ENCODE data around the gene ACO2. TPM values are rescaled to one million over a fixed set of nuclear protein-coding genes. Genes with fewer than 3 reads are reported as not detected.
"Not testable (repeated sequence)": the region's sequence is repeated elsewhere in the genome, so short reads cannot be mapped to it uniquely, and the experiment has no call there.

Gene ACO2
- total RNA-seq, 1 experiment from 2014 or later: 66.6 TPM

DNA sequence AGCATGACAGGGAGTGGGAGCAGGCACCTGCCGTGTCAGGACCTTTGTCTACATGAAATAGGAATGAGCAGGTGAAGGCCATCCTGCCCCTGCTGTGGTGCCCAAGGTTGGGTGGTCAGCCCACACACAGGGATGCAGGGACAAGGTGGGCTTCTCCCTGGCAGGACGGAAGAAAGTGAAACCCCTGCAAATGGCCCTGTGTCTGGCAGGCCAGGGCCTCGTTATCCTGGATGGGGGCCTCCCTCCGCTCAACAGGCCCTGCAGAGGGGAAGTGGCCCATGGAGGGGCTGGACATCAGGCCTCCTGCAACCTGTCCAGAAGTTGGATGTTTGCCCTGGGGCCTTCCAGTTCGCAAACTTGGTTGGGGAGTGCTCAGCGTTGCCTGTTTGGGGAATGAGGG, 37.3 kb upstream of the ACO2 start:
- Mint-ChIP-seq H3K4me1 (no peaks in the 10 kb centered on the region), H3K27ac (peak overlapping the region in 1 of 3 experiments; percentile 91; a peak in 2 of 7 replicates), H3K27me3 (ENCODE audit: low read depth) (peaks cover 2% of the 10 kb centered on the region; the same call in 1 of the 2 replicates), H3K36me3 (ENCODE audit: insufficient read depth in 1 of 3, low read depth in 3 of 3) (peaks cover 30 to 49% (median 33%) of the 10 kb centered on the region in 3 experiments; a peak in 6 of 7 replicates), H3K9me3 (no peaks in the 10 kb centered on the region), H3K4me3 (no peak overlapping the region)
- Histone ChIP-seq H3T11ph (ENCODE audit: low read length) (no peak overlapping the region), H3K23me2 (ENCODE audit: insufficient read length, low read depth, low read length, poor library complexity, severe bottlenecking) (no peaks in the 10 kb centered on the region), H4K20me1 (ENCODE audit: control insufficient read depth, insufficient read depth, insufficient read length) (no peaks in the 10 kb centered on the region), H2AFZ (ENCODE audit: low read length) (no peak overlapping the region), H2BK20ac (ENCODE audit: low read depth, low read length, poor library complexity, severe bottlenecking) (no peak overlapping the region), H3K14ac (ENCODE audit: insufficient read depth, low read length) (no peak overlapping the region; the same call in 1 of the 2 replicates), H3K56ac (ENCODE audit: insufficient read length, low read depth, low read length) (no peak overlapping the region), H2BK120ac (ENCODE audit: low read depth, low read length, poor library complexity, severe bottlenecking) (no peak overlapping the region), H3K4me2 (ENCODE audit: insufficient read depth, insufficient read length, low read length) (no peak overlapping the region), H3K27me3 (ENCODE audit: insufficient read depth, low read length) (no peaks in the 10 kb centered on the region), H4K8ac (replicated peaks; ENCODE audit: insufficient read length, low read depth, low read length) (no peak overlapping the region), H3K4ac (ENCODE audit: low read depth, low read length) (no peak overlapping the region), H2BK12ac (ENCODE audit: insufficient read length, low read depth, low read length) (no peak overlapping the region), H3K18ac (ENCODE audit: insufficient read length, low read depth, low read length) (no peak overlapping the region), H4K91ac (ENCODE audit: insufficient read length, low read depth, low read length) (no peak overlapping the region), H3K4me1 (ENCODE audit: insufficient read depth, low read length) (no peaks in the 10 kb centered on the region), H3K79me1 (ENCODE audit: insufficient read depth, low read depth, low read length, poor library complexity, severe bottlenecking) (no peaks in the 10 kb centered on the region), H4K5ac (ENCODE audit: insufficient read length, low read depth, low read length) (no peak overlapping the region), H3K23ac (ENCODE audit: insufficient read length, low read depth, low read length) (no peak overlapping the region), H3K9me3 (ENCODE audit: control insufficient read depth, low read depth, low read length) (no peaks in the 10 kb centered on the region), H2BK15ac (ENCODE audit: low read depth, low read length) (no peak overlapping the region), H3K27ac (ENCODE audit: insufficient read length, low read depth, low read length) (no peak overlapping the region), H2BK5ac (ENCODE audit: insufficient read length, low read length) (no peak overlapping the region), H3K79me2 (ENCODE audit: insufficient read depth, low read length) (no peaks in the 10 kb centered on the region; the same call in 1 of the 2 replicates), H3K9ac (ENCODE audit: extremely low read depth, insufficient read length, low read length) (no peak overlapping the region), H2AK5ac (ENCODE audit: insufficient read length, low read length) (no peak overlapping the region)
- no peak for DNase-seq
- TF ChIP-seq, protein P1, sequence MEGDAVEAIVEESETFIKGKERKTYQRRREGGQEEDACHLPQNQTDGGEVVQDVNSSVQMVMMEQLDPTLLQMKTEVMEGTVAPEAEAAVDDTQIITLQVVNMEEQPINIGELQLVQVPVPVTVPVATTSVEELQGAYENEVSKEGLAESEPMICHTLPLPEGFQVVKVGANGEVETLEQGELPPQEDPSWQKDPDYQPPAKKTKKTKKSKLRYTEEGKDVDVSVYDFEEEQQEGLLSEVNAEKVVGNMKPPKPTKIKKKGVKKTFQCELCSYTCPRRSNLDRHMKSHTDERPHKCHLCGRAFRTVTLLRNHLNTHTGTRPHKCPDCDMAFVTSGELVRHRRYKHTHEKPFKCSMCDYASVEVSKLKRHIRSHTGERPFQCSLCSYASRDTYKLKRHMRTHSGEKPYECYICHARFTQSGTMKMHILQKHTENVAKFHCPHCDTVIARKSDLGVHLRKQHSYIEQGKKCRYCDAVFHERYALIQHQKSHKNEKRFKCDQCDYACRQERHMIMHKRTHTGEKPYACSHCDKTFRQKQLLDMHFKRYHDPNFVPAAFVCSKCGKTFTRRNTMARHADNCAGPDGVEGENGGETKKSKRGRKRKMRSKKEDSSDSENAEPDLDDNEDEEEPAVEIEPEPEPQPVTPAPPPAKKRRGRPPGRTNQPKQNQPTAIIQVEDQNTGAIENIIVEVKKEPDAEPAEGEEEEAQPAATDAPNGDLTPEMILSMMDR (conservative IDR thresholded peaks at IDR 0.05): no peak
- WGBS (ENCODE audit: extremely low coverage, insufficient read length, low lambda C conversion rate): no CpG with 5 or more reads among the region's 6 CpGs

DNA sequence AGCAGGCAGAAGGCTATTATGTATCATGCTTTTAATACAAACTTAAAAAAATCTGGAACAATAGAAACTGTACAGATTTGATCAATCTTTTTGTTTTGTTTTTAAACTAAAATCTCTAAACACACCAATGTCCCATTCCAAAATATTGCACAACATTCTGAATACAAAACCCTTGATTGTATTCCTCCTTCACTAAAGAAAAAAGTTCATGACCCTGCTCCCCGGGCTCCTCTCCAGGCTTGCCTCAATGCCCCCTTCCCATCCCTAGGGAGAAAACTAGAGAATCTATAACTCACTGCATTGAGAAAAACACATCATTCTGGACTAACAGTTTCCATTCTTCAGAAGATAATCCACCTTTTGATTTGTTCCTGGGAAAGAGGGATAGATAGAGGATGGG, 35.4 kb upstream of the ACO2 start:
- H3K4me1 ChIP-seq (ENCODE audit: insufficient read depth, low read length); H4K91ac ChIP-seq (ENCODE audit: insufficient read length, low read depth, low read length); H3K18ac ChIP-seq (ENCODE audit: insufficient read length, low read depth, low read length); H4K8ac ChIP-seq (replicated peaks; ENCODE audit: insufficient read length, low read depth, low read length); H3K9me3 ChIP-seq (ENCODE audit: control insufficient read depth, low read depth, low read length); H3T11ph ChIP-seq (ENCODE audit: low read length); H3K27ac ChIP-seq (ENCODE audit: insufficient read length, low read depth, low read length); H3K14ac ChIP-seq (ENCODE audit: insufficient read depth, low read length); H2AK5ac ChIP-seq (ENCODE audit: insufficient read length, low read length); H4K20me1 ChIP-seq (ENCODE audit: control insufficient read depth, insufficient read depth, insufficient read length); H2BK120ac ChIP-seq (ENCODE audit: low read depth, low read length, poor library complexity, severe bottlenecking); H3K56ac ChIP-seq (ENCODE audit: insufficient read length, low read depth, low read length); H3K4me1 Mint-ChIP-seq; H2BK15ac ChIP-seq (ENCODE audit: low read depth, low read length); H3K27me3 Mint-ChIP-seq (ENCODE audit: low read depth); H4K5ac ChIP-seq (ENCODE audit: insufficient read length, low read depth, low read length); H3K23ac ChIP-seq (ENCODE audit: insufficient read length, low read depth, low read length); H3K4me2 ChIP-seq (ENCODE audit: insufficient read depth, insufficient read length, low read length); H3K27me3 ChIP-seq (ENCODE audit: insufficient read depth, low read length); H3K9ac ChIP-seq (ENCODE audit: extremely low read depth, insufficient read length, low read length); H2AFZ ChIP-seq (ENCODE audit: low read length); H3K9me3 Mint-ChIP-seq; DNase-seq; H3K4me3 Mint-ChIP-seq; H3K79me2 ChIP-seq (ENCODE audit: insufficient read depth, low read length); H2BK20ac ChIP-seq (ENCODE audit: low read depth, low read length, poor library complexity, severe bottlenecking); H2BK5ac ChIP-seq (ENCODE audit: insufficient read length, low read length); H2BK12ac ChIP-seq (ENCODE audit: insufficient read length, low read depth, low read length); H3K79me1 ChIP-seq (ENCODE audit: insufficient read depth, low read depth, low read length, poor library complexity, severe bottlenecking); H3K4ac ChIP-seq (ENCODE audit: low read depth, low read length); H3K23me2 ChIP-seq (ENCODE audit: insufficient read length, low read depth, low read length, poor library complexity, severe bottlenecking): not testable (repeated sequence)
- WGBS (ENCODE audit: extremely low coverage, insufficient read length, low lambda C conversion rate): no CpG with 5 or more reads among the region's 1 CpG
- H3K36me3 Mint-ChIP-seq (ENCODE audit: insufficient read depth in 1 of 3, low read depth in 3 of 3): peaks cover 37 to 62% (median 44%) of the 10 kb centered on the region in 3 experiments; a peak in 6 of 7 replicates
- 0 out of 7 replicates have a peak overlapping the region, but pooled peaks of 1 of the 3 experiments have one; percentile 66 for H3K27ac Mint-ChIP-seq

Data from H9 (cell line).